Activated CD4-positive, alpha-beta T cell treated with anti-CD3 and anti-CD28 coated beads, Interleukin-2, amount 50 U/mL, for 1 hour (primary cell): ENCODE results near the gene TBC1D2.
"Not testable (repeated sequence)": the region's sequence is repeated elsewhere in the genome, so short reads cannot be mapped to it uniquely, and the experiment has no call there.

ENCODE experiments used
- DNase-seq: peaks from one replicate; pipeline ENCODE4 v3.0.0-alpha.2; 2020

The TBC1D2 gene

GRCh38 chr9:98269652-98270051 lies 14.2 kb upstream of the TBC1D2 start:
- DNase-seq, result not testable (repeated sequence)

- DNase-seq, result not testable (repeated sequence)
Measured at GRCh38 chr9:98267556-98267955, 12.1 kb upstream of the TBC1D2 start.

- DNase-seq, result no peak
Measured at GRCh38 chr9:98264516-98264915, 9.1 kb upstream of the TBC1D2 start.

GRCh38 chr9:98263482-98264357 lies 8.3 kb upstream of the TBC1D2 start:
- DNase-seq, result peak; percentile 84

- DNase-seq, result no peak
Measured at GRCh38 chr9:98263080-98263479, 7.6 kb upstream of the TBC1D2 start.

- DNase-seq, result no peak
Measured at GRCh38 chr9:98262056-98262455, 6.6 kb upstream of the TBC1D2 start.

GRCh38 chr9:98260635-98261034 lies 5.2 kb upstream of the TBC1D2 start:
- no peak for DNase-seq

- no peak for DNase-seq
Measured at GRCh38 chr9:98259791-98260190, 4.3 kb upstream of the TBC1D2 start.

GRCh38 chr9:98256756-98257155 lies 1.3 kb upstream of the TBC1D2 start:
- peak; percentile 39 for DNase-seq

- no peak for DNase-seq
Measured at GRCh38 chr9:98255061-98255577, 330 bp downstream of the TBC1D2 start.

- DNase-seq, result no peak
Measured at GRCh38 chr9:98254228-98255060, 1.0 kb downstream of the TBC1D2 start.

GRCh38 chr9:98253565-98253964 lies 1.9 kb downstream of the TBC1D2 start:
- DNase-seq, result no peak

- no peak for DNase-seq
Measured at GRCh38 chr9:98251551-98251950, 3.9 kb downstream of the TBC1D2 start.

GRCh38 chr9:98249771-98250170 lies 5.7 kb downstream of the TBC1D2 start:
- DNase-seq, result no peak

GRCh38 chr9:98248737-98249474 lies 6.5 kb downstream of the TBC1D2 start:
- DNase-seq, result no peak

GRCh38 chr9:98247831-98248657 lies 7.4 kb downstream of the TBC1D2 start:
- DNase-seq, result no peak

- DNase-seq, result no peak
Measured at GRCh38 chr9:98242426-98242825, 13.0 kb downstream of the TBC1D2 start.

GRCh38 chr9:98241357-98242300 lies 13.8 kb downstream of the TBC1D2 start:
- no peak for DNase-seq

- no peak for DNase-seq
Measured at GRCh38 chr9:98240475-98240874, 15.0 kb downstream of the TBC1D2 start.

GRCh38 chr9:98236901-98237487 lies 18.5 kb downstream of the TBC1D2 start:
- DNase-seq, result no peak
